ES-I3 (cell line): ENCODE measurements around the gene SLC28A1.

Experiments used
- H3K36me3 ChIP-seq: 2 replicates; pipeline ENCODE4 v1.6.1; 2013; ENCODE audit warnings: mild to moderate bottlenecking, low read length, control low read depth, moderate library complexity; ENCODE audit not compliant: insufficient read depth
- H3K4me1 ChIP-seq: 2 replicates; pipeline ENCODE4 v1.6.1; 2013; ENCODE audit warnings: mild to moderate bottlenecking, control low read depth, low read length; ENCODE audit not compliant: insufficient read depth
- H3K9ac ChIP-seq: 2 replicates; pipeline ENCODE4 v1.6.1; 2013; ENCODE audit warnings: low read depth, mild to moderate bottlenecking, low read length, moderate library complexity
- H3K9me3 ChIP-seq: 2 replicates; pipeline ENCODE4 v1.6.1; 2013; ENCODE audit warnings: mild to moderate bottlenecking, low read length, moderate library complexity; ENCODE audit not compliant: control insufficient read depth, insufficient read depth

SLC28A1 gene

GRCh38 chr15:84855136-84855535, 29.3 kb upstream of the SLC28A1 start:
- Histone ChIP-seq H3K9me3 (no peaks in the 10 kb centered on the region), H3K36me3 (no peaks in the 10 kb centered on the region; the same call in 1 of the 2 replicates), H3K9ac (no peak overlapping the region), H3K4me1 (no peaks in the 10 kb centered on the region)

GRCh38 chr15:84855765-84856164, 28.7 kb upstream of the SLC28A1 start:
- no peak overlapping the region for H3K9ac ChIP-seq
- H3K9me3 ChIP-seq: no peaks in the 10 kb centered on the region
- no peaks in the 10 kb centered on the region for H3K4me1 ChIP-seq
- no peaks in the 10 kb centered on the region; the same call in 1 of the 2 replicates for H3K36me3 ChIP-seq

- Histone ChIP-seq H3K9me3 (no peaks in the 10 kb centered on the region), H3K36me3 (no peaks in the 10 kb centered on the region; the same call in 1 of the 2 replicates), H3K9ac (no peak overlapping the region), H3K4me1 (no peaks in the 10 kb centered on the region)
These were observed 27.6 kb upstream of the SLC28A1 start for GRCh38 chr15:84856731-84857417.

- H3K4me1 ChIP-seq: no peaks in the 10 kb centered on the region
- H3K9me3 ChIP-seq: no peaks in the 10 kb centered on the region
- no peaks in the 10 kb centered on the region; the same call in 1 of the 2 replicates for H3K36me3 ChIP-seq
- H3K9ac ChIP-seq: no peak overlapping the region
These were observed 27.0 kb upstream of the SLC28A1 start for GRCh38 chr15:84857418-84858004.

- no peaks in the 10 kb centered on the region for H3K9me3 ChIP-seq
- no peak overlapping the region for H3K9ac ChIP-seq
- H3K36me3 ChIP-seq: no peaks in the 10 kb centered on the region; the same call in 1 of the 2 replicates
- no peaks in the 10 kb centered on the region for H3K4me1 ChIP-seq
These were observed 26.2 kb upstream of the SLC28A1 start for GRCh38 chr15:84858231-84858630.

GRCh38 chr15:84859144-84859543, 25.3 kb upstream of the SLC28A1 start:
- no peaks in the 10 kb centered on the region for H3K9me3 ChIP-seq
- H3K9ac ChIP-seq: no peak overlapping the region
- no peaks in the 10 kb centered on the region for H3K4me1 ChIP-seq
- H3K36me3 ChIP-seq: no peaks in the 10 kb centered on the region; the same call in 1 of the 2 replicates

GRCh38 chr15:84859651-84860050, 24.8 kb upstream of the SLC28A1 start:
- H3K36me3 ChIP-seq: no peaks in the 10 kb centered on the region; the same call in 1 of the 2 replicates
- no peaks in the 10 kb centered on the region for H3K9me3 ChIP-seq
- no peak overlapping the region for H3K9ac ChIP-seq
- no peaks in the 10 kb centered on the region for H3K4me1 ChIP-seq

GRCh38 chr15:84861781-84862180, 22.7 kb upstream of the SLC28A1 start:
- no peak overlapping the region for H3K9ac ChIP-seq
- H3K4me1 ChIP-seq: no peaks in the 10 kb centered on the region
- peaks cover 3% of the 10 kb centered on the region; the same call in 1 of the 2 replicates for H3K36me3 ChIP-seq
- H3K9me3 ChIP-seq: no peaks in the 10 kb centered on the region

GRCh38 chr15:84862214-84862975, 22.1 kb upstream of the SLC28A1 start:
- H3K4me1 ChIP-seq: no peaks in the 10 kb centered on the region
- H3K9ac ChIP-seq: no peak overlapping the region
- peaks cover 8% of the 10 kb centered on the region; the same call in 1 of the 2 replicates for H3K36me3 ChIP-seq
- H3K9me3 ChIP-seq: no peaks in the 10 kb centered on the region

- no peak overlapping the region for H3K9ac ChIP-seq
- H3K36me3 ChIP-seq: peaks cover 8% of the 10 kb centered on the region; the same call in 1 of the 2 replicates
- H3K9me3 ChIP-seq: no peaks in the 10 kb centered on the region
- no peaks in the 10 kb centered on the region for H3K4me1 ChIP-seq
These were observed 20.7 kb upstream of the SLC28A1 start for GRCh38 chr15:84863565-84864443.

GRCh38 chr15:84864444-84864795, 20.0 kb upstream of the SLC28A1 start:
- Histone ChIP-seq H3K36me3 (peaks cover 8% of the 10 kb centered on the region; the same call in 1 of the 2 replicates), H3K9ac (no peak overlapping the region), H3K4me1 (no peaks in the 10 kb centered on the region), H3K9me3 (no peaks in the 10 kb centered on the region)

- Histone ChIP-seq H3K4me1 (no peaks in the 10 kb centered on the region), H3K36me3 (peaks cover 8% of the 10 kb centered on the region; the same call in 1 of the 2 replicates), H3K9me3 (no peaks in the 10 kb centered on the region), H3K9ac (no peak overlapping the region)
These were observed 19.3 kb upstream of the SLC28A1 start for GRCh38 chr15:84865074-84865569.

GRCh38 chr15:84868037-84868880, 16.2 kb upstream of the SLC28A1 start:
- peaks cover 8% of the 10 kb centered on the region; the same call in 1 of the 2 replicates for H3K36me3 ChIP-seq
- no peaks in the 10 kb centered on the region for H3K4me1 ChIP-seq
- H3K9ac ChIP-seq: no peak overlapping the region
- no peaks in the 10 kb centered on the region for H3K9me3 ChIP-seq
